ENCODE data around the gene REV1. TPM values are rescaled to one million over a fixed set of nuclear protein-coding genes. Genes with fewer than 3 reads are reported as not detected.

The REV1 gene
- total RNA-seq, 2 donors from 2014 or later: 29.7 to 37.4 TPM

Other genes starting within 250 kb of the REV1 start
- gene LYG2, start 234.4 kb downstream of the REV1 start, total RNA-seq: not detected
- gene LYG1, start 188.8 kb downstream of the REV1 start, total RNA-seq: 1 to 10 TPM in 1 of 2 donors, under 1 TPM in 1; 0.96 to 1.1 TPM
- 10 to 100 TPM; 25.9 to 26.2 TPM for gene TXNDC9, start 153.7 kb downstream of the REV1 start, total RNA-seq
- 10 to 100 TPM; 27.1 to 40.5 TPM for gene EIF5B, start 152.6 kb downstream of the REV1 start, total RNA-seq